ENCODE results near the gene ZNF385B.

The ZNF385B gene

GRCh38 chr2:179619947-179620467 lies 241.4 kb downstream of the ZNF385B start:
- DNase-seq = no peak

- DNase-seq = no peak
These were observed 247.3 kb downstream of the ZNF385B start for GRCh38 chr2:179614121-179614520.

- no peak for DNase-seq
These were observed 247.7 kb downstream of the ZNF385B start for GRCh38 chr2:179613701-179614100.

- DNase-seq = no peak
These were observed 248.1 kb downstream of the ZNF385B start for GRCh38 chr2:179613299-179613651.

GRCh38 chr2:179612591-179613298 lies 248.7 kb downstream of the ZNF385B start:
- DNase-seq = no peak

GRCh38 chr2:179612108-179612507 lies 249.3 kb downstream of the ZNF385B start:
- DNase-seq = no peak

GRCh38 chr2:179606141-179606540 lies 255.3 kb downstream of the ZNF385B start:
- no peak for DNase-seq

GRCh38 chr2:179605341-179605740 lies 256.1 kb downstream of the ZNF385B start:
- no peak for DNase-seq

- no peak for DNase-seq
These were observed 256.8 kb downstream of the ZNF385B start for GRCh38 chr2:179604598-179604997.

- DNase-seq = no peak
These were observed 259.0 kb downstream of the ZNF385B start for GRCh38 chr2:179602452-179602851.

GRCh38 chr2:179596018-179596417 lies 265.4 kb downstream of the ZNF385B start:
- no peak for DNase-seq

GRCh38 chr2:179595284-179595683 lies 266.1 kb downstream of the ZNF385B start:
- DNase-seq = no peak

- no peak for DNase-seq
These were observed 266.9 kb downstream of the ZNF385B start for GRCh38 chr2:179594268-179595112.

GRCh38 chr2:179593323-179593722 lies 268.1 kb downstream of the ZNF385B start:
- DNase-seq = no peak

- DNase-seq = no peak
These were observed 269.1 kb downstream of the ZNF385B start for GRCh38 chr2:179592167-179592936.

GRCh38 chr2:179591690-179592089 lies 269.7 kb downstream of the ZNF385B start:
- DNase-seq = no peak

GRCh38 chr2:179588486-179589145 lies 272.8 kb downstream of the ZNF385B start:
- DNase-seq = no peak

GRCh38 chr2:179584760-179585159 lies 276.7 kb downstream of the ZNF385B start:
- no peak for DNase-seq

- DNase-seq = no peak
These were observed 279.8 kb downstream of the ZNF385B start for GRCh38 chr2:179581605-179582004.

GRCh38 chr2:179580378-179581146 lies 280.9 kb downstream of the ZNF385B start:
- no peak for DNase-seq

GRCh38 chr2:179579800-179580199 lies 281.6 kb downstream of the ZNF385B start:
- no peak for DNase-seq

Measured in stimulated activated CD4-positive, alpha-beta T cell treated with anti-CD3 and anti-CD28 coated beads, Interleukin-4, amount 100 ng/mL, for 24 hours (primary cell).